HUES6 (cell line): ENCODE results near the gene TMEM74B.

Source experiments
- H3K27ac ChIP-seq: 2 replicates; pipeline ENCODE4 v1.7.0; 2013; ENCODE audit warnings: low read depth, mild to moderate bottlenecking, low read length, inconsistent platforms
- H3K27me3 ChIP-seq: 2 replicates; pipeline ENCODE4 v1.6.1; 2013; ENCODE audit warnings: low read length; ENCODE audit not compliant: control insufficient read depth, insufficient read depth
- H3K36me3 ChIP-seq: 2 replicates; pipeline ENCODE4 v1.6.1; 2013; ENCODE audit warnings: low read length; ENCODE audit not compliant: control insufficient read depth, insufficient read depth
- H3K4me1 ChIP-seq: 2 replicates; pipeline ENCODE4 v1.6.1; 2013; ENCODE audit warnings: low read length; ENCODE audit not compliant: control insufficient read depth, insufficient read depth
- H3K4me3 ChIP-seq: 2 replicates; pipeline ENCODE4 v1.5.1; 2013; ENCODE audit warnings: low read depth, low read length
- H3K9ac ChIP-seq: one replicate; pipeline ENCODE4 v1.6.1; 2013; ENCODE audit warnings: mild to moderate bottlenecking, low read length
- H3K9me3 ChIP-seq: 2 replicates; pipeline ENCODE4 v1.6.1; 2013; ENCODE audit warnings: low read depth, low read length; ENCODE audit not compliant: control insufficient read depth, insufficient read depth

The TMEM74B gene

DNA sequence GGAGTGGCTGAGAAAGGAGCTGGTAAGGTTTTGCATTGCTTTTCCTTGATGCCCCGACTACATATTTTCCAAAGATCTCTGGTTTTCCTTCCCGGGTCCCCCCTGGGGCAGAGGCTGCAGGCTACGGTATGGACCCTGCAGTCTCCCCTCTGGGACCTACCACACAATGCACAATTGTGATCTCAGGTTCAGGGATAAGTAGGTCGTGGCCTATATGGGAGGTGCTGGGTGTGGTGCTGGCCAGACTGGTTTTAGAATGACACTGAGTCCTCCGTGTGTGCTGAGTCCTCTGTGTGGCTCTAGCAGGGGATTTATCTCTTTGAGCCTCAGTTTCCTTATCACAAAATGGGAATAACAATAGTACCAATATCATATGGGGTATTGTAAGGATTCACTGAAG is 18.8 kb upstream of the TMEM74B start:
- Histone ChIP-seq H3K4me3 (no peak overlapping the region), H3K36me3 (no peaks in the 10 kb centered on the region), H3K27ac (no peak overlapping the region), H3K9ac (no peak overlapping the region), H3K4me1 (no peaks in the 10 kb centered on the region), H3K27me3 (no peaks in the 10 kb centered on the region; the same call in 1 of the 2 replicates), H3K9me3 (no peaks in the 10 kb centered on the region)

DNA sequence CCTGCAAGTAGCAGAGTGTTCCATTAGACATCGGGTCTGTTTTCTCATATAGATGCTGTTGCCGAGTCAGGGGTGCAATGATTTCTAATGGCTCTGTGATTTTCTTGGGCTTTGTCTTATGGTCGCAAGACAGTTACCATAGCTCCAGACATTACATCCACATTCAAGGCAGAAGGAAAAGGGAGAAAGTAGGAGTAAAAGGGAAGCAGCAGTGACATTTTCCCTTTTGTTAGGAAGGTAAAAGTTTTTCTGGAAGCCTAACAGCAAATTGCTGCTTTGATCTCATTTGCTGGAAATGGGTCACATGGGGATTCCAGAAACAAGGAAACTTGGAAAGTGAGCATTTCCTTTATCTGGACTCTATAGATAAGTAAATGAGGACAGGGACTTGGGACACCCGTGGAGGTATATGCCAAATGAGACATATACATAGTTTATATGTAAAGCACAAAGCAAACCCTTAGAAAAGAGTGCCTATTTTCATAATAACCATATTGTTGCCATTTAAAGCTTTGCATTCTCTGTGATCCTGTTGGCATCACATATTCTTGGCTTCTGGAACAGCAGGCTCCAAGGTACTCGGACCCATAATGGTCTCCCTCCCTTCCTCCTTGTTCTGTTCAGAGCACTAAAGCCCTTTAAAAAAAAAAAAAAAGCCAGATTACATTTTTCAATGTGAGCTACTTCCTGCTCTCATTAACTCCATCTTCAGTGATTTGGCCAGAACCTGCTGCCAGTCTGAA is 18.2 kb upstream of the TMEM74B start, which contains the start of gene C20orf202:
Gene C20orf202 (plus strand): TSS at position 693 of the 743 bp plus-strand sequence. CDS start 132 bp downstream, outside the sequence.
- H3K9ac ChIP-seq, result no peak within 1 kb of the TSS
- no peak within 1 kb of the TSS for H3K4me3 ChIP-seq
- no peaks in the 10 kb centered on the region for H3K27me3 ChIP-seq
- no peaks in the 10 kb centered on the region for H3K36me3 ChIP-seq
- H3K27ac ChIP-seq, result no peak within 1 kb of the TSS
- no peaks in the 10 kb centered on the region for H3K9me3 ChIP-seq
- no peaks in the 10 kb centered on the region for H3K4me1 ChIP-seq

DNA sequence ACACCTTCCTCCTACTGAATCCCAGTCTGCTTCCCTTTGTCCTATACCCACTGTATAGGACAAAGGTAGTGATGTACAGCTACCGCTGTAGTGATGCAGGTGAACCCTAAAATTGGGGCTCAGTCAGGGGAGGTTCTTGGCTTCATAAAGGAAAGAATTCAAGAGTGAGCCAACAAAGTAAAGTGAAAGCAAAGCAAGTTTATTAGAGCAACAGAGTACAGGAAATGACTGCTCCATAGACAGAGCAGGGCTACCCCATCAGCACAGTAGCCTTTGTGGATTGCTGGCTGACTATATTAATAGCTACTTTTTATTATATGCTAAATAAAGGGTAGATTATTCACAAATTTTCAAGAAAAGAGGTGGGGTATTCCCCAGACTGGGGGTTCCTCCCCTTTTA is 15.2 kb upstream of the TMEM74B start:
- Histone ChIP-seq H3K9me3 (no peaks in the 10 kb centered on the region), H3K27ac (no peak overlapping the region), H3K36me3 (no peaks in the 10 kb centered on the region), H3K4me3 (no peak overlapping the region), H3K27me3 (no peaks in the 10 kb centered on the region; the same call in 1 of the 2 replicates), H3K4me1 (no peaks in the 10 kb centered on the region), H3K9ac (no peak overlapping the region)

DNA sequence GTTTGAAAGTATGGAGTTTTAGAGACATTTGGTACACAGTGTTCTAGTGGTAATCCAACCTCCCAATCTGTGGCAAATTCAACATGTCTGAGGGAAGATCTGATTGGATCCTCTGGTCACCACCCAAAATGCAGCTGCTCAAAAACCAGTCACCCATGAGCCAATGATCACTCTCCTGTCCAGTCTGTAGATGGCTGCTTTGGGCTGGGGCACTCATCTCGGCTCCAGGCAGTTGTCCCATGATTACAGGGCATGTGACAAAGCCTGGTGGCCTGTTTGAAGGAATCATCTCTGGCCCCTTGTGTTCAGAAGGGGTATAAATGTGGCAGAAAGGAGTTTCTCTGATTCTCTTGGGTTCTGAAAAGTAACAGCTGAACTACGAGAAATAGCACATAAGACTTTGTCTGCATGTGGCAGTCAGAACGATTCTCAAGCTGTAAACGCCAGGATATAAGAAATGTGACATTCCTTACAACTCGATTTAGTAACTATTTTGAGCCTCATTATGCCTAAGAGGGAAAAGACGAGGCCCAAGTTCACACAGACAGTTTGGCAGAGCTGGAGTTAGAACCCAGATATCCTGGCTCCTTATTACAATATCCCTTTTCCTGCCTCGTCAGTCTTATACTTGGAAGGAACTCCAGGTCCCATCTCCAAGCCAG is 14.6 kb upstream of the TMEM74B start:
- no peaks in the 10 kb centered on the region for H3K4me1 ChIP-seq
- H3K9me3 ChIP-seq, result no peaks in the 10 kb centered on the region
- H3K9ac ChIP-seq, result no peak overlapping the region

DNA sequence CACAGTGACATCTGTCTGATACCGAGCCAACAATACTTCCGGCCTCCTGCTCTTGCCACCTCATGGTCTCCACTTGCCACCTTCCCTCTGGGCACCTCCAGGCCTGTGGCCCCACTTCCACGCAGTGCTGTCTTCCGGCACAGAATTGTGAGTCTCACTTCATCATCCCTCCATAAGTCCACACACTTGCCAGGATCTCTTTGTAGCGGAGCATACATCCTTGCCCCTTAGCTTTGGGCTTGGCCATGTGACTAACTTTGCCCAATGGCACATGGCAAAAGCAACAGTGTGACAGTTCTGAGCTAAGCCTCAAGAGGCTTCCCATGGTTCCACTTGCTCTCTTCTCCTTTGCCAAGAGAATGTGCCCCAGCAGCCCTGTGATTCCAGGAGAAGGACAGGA is 14.0 kb upstream of the TMEM74B start:
- H3K36me3 ChIP-seq, result no peaks in the 10 kb centered on the region
- H3K4me1 ChIP-seq, result no peaks in the 10 kb centered on the region
- no peaks in the 10 kb centered on the region; the same call in 1 of the 2 replicates for H3K27me3 ChIP-seq
- H3K9ac ChIP-seq, result no peak overlapping the region
- H3K27ac ChIP-seq, result no peak overlapping the region
- no peak overlapping the region for H3K4me3 ChIP-seq
- no peaks in the 10 kb centered on the region for H3K9me3 ChIP-seq

More for the DNA sequence above, 14.6 kb upstream of the TMEM74B start:
- Histone ChIP-seq H3K36me3 (no peaks in the 10 kb centered on the region), H3K27me3 (no peaks in the 10 kb centered on the region; the same call in 1 of the 2 replicates), H3K27ac (no peak overlapping the region), H3K4me3 (no peak overlapping the region)

DNA sequence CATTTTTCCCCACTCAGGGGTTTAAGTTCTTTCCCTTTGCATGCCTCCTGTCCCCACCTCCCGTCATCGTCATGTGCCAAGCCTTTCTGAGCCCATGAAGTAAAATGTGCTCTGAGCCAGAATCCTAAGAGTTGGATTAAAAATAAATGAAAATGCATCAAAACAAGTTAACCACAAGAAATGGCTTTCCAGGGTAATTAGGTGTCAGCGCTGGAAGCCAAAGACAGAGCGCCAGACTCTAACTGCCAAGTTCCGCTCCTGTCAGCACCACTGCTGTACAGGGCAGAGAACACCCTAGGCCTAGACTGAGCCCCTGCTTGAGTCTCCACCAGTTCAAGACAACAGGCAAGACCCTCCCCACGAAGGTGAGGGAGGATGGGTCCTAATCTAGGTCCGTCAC is 13.0 kb upstream of the TMEM74B start:
- Histone ChIP-seq H3K27me3 (no peaks in the 10 kb centered on the region; the same call in 1 of the 2 replicates), H3K27ac (no peak overlapping the region), H3K4me3 (no peak overlapping the region), H3K9ac (no peak overlapping the region), H3K36me3 (no peaks in the 10 kb centered on the region), H3K9me3 (no peaks in the 10 kb centered on the region), H3K4me1 (no peaks in the 10 kb centered on the region)

DNA sequence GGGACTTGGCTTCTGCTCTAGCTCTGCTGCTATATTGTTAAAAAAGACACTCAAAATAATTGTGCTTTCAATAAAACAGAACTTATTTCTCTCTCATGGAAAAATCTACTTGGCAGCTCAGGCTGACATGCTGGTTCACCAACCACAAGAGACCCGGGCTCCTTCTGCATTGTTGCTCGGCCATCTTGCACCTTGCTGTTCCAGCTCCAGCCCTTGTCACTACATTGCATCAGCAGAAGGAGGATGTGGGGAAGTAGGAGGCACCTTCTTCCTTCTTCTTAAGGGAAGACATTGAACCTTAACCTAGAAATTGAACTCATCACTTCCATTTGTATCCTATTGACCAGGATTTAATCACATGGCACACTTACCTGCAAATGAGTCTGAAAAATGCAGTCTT is 11.9 kb upstream of the TMEM74B start:
- Histone ChIP-seq H3K9me3 (no peaks in the 10 kb centered on the region), H3K36me3 (no peaks in the 10 kb centered on the region), H3K4me3 (no peak overlapping the region), H3K27ac (no peak overlapping the region), H3K27me3 (no peaks in the 10 kb centered on the region; the same call in 1 of the 2 replicates), H3K9ac (no peak overlapping the region), H3K4me1 (no peaks in the 10 kb centered on the region)

DNA sequence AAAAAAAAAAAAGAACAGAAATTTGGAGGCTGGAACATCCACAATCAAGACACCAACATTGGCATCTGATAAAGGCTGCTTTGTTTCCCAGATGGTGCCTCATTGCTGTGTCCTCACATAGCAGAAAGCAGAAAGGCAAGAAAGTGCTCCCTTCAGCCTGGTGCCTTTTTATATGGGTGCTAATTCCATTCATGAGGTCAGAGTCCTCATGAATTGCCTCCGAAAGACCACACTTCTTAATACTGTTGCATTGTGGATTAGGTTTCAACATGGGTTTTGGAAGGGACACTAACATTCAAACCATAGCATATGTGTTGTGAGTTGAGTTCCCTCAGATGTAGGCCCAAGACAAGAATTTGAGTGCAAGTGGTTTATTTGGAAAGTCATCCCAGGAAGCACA is 10.4 kb upstream of the TMEM74B start:
- Histone ChIP-seq H3K9me3 (no peaks in the 10 kb centered on the region), H3K36me3 (no peaks in the 10 kb centered on the region), H3K4me1 (no peaks in the 10 kb centered on the region), H3K27ac (no peak overlapping the region), H3K4me3 (no peak overlapping the region), H3K9ac (no peak overlapping the region), H3K27me3 (no peaks in the 10 kb centered on the region; the same call in 1 of the 2 replicates)

DNA sequence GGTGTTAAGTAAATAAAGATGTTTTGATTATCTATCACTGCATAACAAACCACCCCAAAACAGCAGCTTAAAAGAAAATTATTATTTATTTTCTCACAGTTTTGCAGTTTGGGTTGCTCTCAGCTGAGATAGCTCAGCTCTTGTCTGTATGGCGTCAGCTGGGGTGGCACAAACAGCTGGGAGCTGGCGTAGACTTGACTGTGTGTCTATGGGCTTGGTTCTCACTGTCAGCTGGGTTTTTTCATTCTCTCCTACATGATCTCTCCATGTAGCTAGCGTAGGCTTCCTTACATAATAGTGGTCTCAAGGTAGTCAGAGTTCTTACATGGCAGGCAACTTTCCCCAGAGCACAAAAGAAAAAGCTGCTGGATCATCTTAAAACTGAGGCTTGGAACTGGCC is 6.5 kb upstream of the TMEM74B start:
- Histone ChIP-seq H3K36me3 (no peaks in the 10 kb centered on the region), H3K27ac (no peak overlapping the region), H3K4me3 (no peak overlapping the region), H3K9ac (no peak overlapping the region), H3K9me3 (no peaks in the 10 kb centered on the region), H3K27me3 (peaks cover 4% of the 10 kb centered on the region), H3K4me1 (peaks cover 13% of the 10 kb centered on the region; the same call in 1 of the 2 replicates)

DNA sequence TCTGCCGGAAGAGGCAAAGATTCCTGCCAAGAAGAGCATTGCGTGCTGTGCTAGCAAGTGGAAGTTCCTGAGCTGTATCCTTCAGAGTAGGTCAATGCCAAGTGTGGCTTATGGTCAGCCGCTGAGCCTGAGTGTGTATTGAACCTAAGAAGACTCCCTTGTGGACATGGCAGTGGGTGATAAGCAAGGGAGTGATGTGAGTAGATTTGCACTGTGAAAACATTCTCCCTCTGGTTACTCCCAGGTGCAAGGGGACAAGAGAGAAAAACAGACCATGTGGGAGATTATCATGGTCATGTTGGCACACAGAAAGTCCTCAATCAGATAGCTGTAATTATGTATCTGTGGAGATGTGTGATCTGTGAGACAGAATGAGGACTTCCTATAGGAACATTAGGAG is 6.1 kb upstream of the TMEM74B start:
- Histone ChIP-seq H3K9me3 (no peaks in the 10 kb centered on the region), H3K27me3 (peaks cover 4% of the 10 kb centered on the region), H3K27ac (no peak overlapping the region), H3K36me3 (no peaks in the 10 kb centered on the region), H3K9ac (no peak overlapping the region), H3K4me3 (no peak overlapping the region), H3K4me1 (peaks cover 18% of the 10 kb centered on the region; the same call in 1 of the 2 replicates)

DNA sequence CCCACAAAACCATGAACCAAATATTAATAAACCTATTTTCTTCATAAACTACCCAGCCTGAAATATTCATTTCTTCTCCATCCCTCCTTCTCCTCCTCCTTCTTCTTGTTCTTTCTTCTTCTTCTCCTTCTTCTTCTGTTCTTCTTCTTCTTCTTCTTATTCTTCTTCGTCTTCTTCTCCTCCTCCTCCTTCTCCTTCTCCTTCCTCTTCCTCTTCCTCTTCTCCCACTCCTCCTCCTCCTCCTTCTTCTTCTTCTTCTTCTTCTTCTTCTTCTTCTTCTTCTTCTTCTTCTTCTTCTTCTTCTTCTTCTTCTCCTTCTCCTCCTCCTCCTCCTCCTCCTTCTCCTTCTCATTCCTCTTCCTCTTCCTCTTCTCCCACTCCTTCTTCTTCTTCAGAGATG is 5.0 kb upstream of the TMEM74B start:
- Histone ChIP-seq H3K27me3 (peaks cover 6% of the 10 kb centered on the region), H3K27ac (no peak overlapping the region), H3K9me3 (no peaks in the 10 kb centered on the region), H3K9ac (no peak overlapping the region), H3K4me3 (no peak overlapping the region), H3K4me1 (peaks cover 18% of the 10 kb centered on the region; the same call in 1 of the 2 replicates), H3K36me3 (no peaks in the 10 kb centered on the region)
